ENCODE measurements around the gene FAIM2. TPM values are rescaled to one million over a fixed set of nuclear protein-coding genes. Genes with fewer than 3 reads are reported as not detected.

Gene FAIM2
- total and polyA plus RNA-seq, 9 donors: under 0.01 to 19.3 (median 2.4) TPM

GRCh38 chr12:49951411-49952240 lies 47.9 kb upstream of the FAIM2 start:
- no peaks in the 10 kb centered on the region for H3K27me3 ChIP-seq
- WGBS, 3 donors: 81 to 85% (median 82%) methylated on average over 14 of the region's 14 CpGs
- no peaks in the 10 kb centered on the region for H3K9me3 ChIP-seq
- intact Hi-C loops (cut with DNase I): no loop called here
- H3K4me3 ChIP-seq: no peak overlapping the region
- no peak overlapping the region for H3K27ac ChIP-seq
- no peaks in the 10 kb centered on the region for H3K4me1 ChIP-seq (ENCODE audit: insufficient read depth)
- H3K36me3 ChIP-seq: no peaks in the 10 kb centered on the region
- peak in 1 of 5 donors; percentile 17 for DNase-seq
- TF ChIP-seq EP300 (IDR thresholded peaks at IDR 0.05) (no peak), POLR2A (IDR thresholded peaks at IDR 0.05) (no peak), CTCF (IDR thresholded peaks at IDR 0.05) (no peak)

- DNase-seq: peak in 2 of 5 donors; percentile 2 to 28
- WGBS, 3 donors: 80 to 82% (median 82%) methylated on average over 32 of the region's 32 CpGs
- intact Hi-C loops (cut with DNase I): no loop called here
These were observed 46.9 kb upstream of the FAIM2 start, which contains the start of gene AQP2 for GRCh38 chr12:49950273-49951251. Gene AQP2, plus strand, starts transcription at chr12:49950737. Its CDS starts 94 bp downstream, at chr12:49950831.

DNA sequence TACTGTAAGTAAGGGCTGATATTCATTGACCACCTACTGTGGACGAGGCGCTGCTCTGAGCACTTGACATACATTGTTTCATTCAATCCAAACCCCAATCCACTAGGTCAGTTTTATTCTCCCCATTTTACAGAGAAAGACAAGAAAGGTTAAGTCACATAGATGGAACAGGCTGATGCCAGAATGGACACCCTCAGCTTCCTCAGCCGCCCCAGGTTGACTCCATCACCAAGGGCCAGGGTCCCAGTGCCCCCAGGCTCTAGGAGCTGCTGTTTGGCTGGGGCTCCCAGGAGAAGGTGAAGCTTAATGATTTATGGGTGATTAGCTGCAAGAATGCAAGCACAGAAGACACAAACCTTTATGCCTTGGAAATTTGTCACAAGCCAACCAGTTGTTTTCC lies 46.2 kb upstream of the FAIM2 start:
- no peak for TF ChIP-seq CTCF (IDR thresholded peaks at IDR 0.05)
- TF ChIP-seq EP300 (IDR thresholded peaks at IDR 0.05): no peak
- no peak for TF ChIP-seq POLR2A (IDR thresholded peaks at IDR 0.05)
- no peak overlapping the region for H3K27ac ChIP-seq
- WGBS, 3 donors: 94 to 95% (median 94%) methylated on average over 3 of the region's 3 CpGs
- H3K4me3 ChIP-seq: no peak overlapping the region
- H3K36me3 ChIP-seq: no peaks in the 10 kb centered on the region
- H3K4me1 ChIP-seq (ENCODE audit: insufficient read depth): peaks cover 3% of the 10 kb centered on the region
- no peaks in the 10 kb centered on the region for H3K27me3 ChIP-seq
- no peaks in the 10 kb centered on the region for H3K9me3 ChIP-seq
- intact Hi-C loops (cut with DNase I): loop anchor here in 1 of 4 donors (5.0 kb wide), 1 partner anchor 83 kb away; no protein-coding TSS in a partner anchor
- peak in 2 of 5 donors; percentile 1 to 4 for DNase-seq

More at GRCh38 chr12:49950273-49951251, 46.9 kb upstream of the FAIM2 start, which contains the start of gene AQP2:
- Histone ChIP-seq H3K36me3 (no peaks in the 10 kb centered on the region), H3K9me3 (no peaks in the 10 kb centered on the region), H3K4me3 (no peak within 1 kb of the TSS), H3K27ac (no peak within 1 kb of the TSS), H3K27me3 (no peaks in the 10 kb centered on the region), H3K4me1 (ENCODE audit: insufficient read depth) (no peaks in the 10 kb centered on the region)
- no peak for TF ChIP-seq POLR2A (IDR thresholded peaks at IDR 0.05)
- TF ChIP-seq EP300 (IDR thresholded peaks at IDR 0.05): no peak
- TF ChIP-seq CTCF (IDR thresholded peaks at IDR 0.05): no peak
